Left ventricle myocardium superior (tissue), 1 donor: ENCODE measurements around the gene SCD5. TPM values are rescaled to one million over a fixed set of nuclear protein-coding genes. Genes with fewer than 3 reads are reported as not detected.

Experiments
- ATAC-seq: fragments of 200-7000 bp; cut with Tn5 transposase; one replicate; pipeline ENCODE4 v1.9.1; 2020; ENCODE audit warnings: mild to moderate bottlenecking, moderate library complexity
- DNase-seq: peaks from one replicate; pipeline ENCODE4 v3.0.0-alpha.2; 2020
- intact Hi-C: fragments of 100-400 bp; cut with micrococcal nuclease; formaldehyde crosslinking; loops from one replicate; pipeline ENCODE4 v1.11.0; 2022
- total RNA-seq: library from RNA; stranded (reverse); fragmentation: NEBNext Ultra II Directional; extraction: Animal tissue kit (Norgen Biotek cat#: 25700); gene quantifications from one replicate; pipeline ENCODE4 v1.2.1, GENCODE V29; 2021
- donor health status: DM: no; HTN: yes; CAD: no; lungs with severe emphysema.

The SCD5 gene
- total RNA-seq, 1 donor from 2014 or later = 2.7 TPM

GRCh38 chr4:82624819-82625218 lies 173.8 kb downstream of the SCD5 start:
- intact Hi-C loops = no loop called here
- no peak for DNase-seq
- no peak for ATAC-seq

- intact Hi-C loops = no loop called here
- DNase-seq (no peak), ATAC-seq (no peak)
Observed at GRCh38 chr4:82623121-82623683, 175.4 kb downstream of the SCD5 start.

DNA sequence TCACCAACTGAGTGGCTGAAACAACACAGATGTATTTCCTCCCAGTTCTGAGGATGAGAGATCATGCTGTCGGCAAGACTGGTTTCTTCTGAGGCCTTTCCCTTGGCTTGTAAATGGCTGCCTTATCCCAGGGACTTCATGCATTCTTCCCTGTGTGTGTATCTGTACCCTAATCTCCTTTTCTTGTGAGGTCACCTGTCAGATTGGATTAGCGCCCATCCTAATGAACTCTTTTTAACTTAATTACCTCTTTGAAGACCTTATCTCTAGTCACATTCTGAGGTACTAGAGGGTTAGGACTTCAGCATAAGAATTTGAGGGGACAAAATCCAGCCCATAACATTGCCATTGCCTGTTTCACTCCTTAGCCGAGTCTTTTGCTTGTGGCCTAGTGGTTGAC lies 177.3 kb downstream of the SCD5 start:
- no peak for ATAC-seq
- intact Hi-C loops = no loop called here
- DNase-seq = no peak

DNA sequence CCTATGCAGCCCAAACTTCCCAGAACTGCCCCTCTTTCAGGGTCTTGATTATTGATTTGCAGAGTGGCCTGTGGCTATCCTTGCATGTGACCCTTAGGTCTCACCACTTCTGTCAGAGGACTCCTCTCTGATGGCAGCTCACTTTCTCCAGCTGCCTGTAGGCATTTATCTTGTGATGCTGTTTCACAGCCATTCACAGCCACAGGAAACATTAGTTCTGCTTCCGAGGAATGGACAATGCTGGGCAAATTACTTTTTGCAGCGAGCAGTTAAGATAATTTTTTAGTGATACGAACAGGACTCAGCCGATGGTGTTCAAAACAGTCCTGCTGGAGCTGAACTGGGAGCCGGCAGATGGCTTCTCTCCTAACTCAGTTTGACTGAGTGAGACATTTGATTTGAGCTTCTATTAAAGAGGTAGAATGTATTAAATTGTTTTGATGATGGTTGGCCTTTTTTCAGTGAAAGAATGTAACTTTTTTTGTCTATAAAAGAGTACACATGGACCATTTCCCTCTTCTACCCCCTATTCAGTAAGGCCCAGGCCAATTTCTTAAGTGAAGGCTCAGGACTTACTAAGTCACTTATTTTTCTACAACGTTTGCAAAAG lies 178.4 kb downstream of the SCD5 start:
- DNase-seq (no peak), ATAC-seq (no peak)
- intact Hi-C loops = no loop called here

DNA sequence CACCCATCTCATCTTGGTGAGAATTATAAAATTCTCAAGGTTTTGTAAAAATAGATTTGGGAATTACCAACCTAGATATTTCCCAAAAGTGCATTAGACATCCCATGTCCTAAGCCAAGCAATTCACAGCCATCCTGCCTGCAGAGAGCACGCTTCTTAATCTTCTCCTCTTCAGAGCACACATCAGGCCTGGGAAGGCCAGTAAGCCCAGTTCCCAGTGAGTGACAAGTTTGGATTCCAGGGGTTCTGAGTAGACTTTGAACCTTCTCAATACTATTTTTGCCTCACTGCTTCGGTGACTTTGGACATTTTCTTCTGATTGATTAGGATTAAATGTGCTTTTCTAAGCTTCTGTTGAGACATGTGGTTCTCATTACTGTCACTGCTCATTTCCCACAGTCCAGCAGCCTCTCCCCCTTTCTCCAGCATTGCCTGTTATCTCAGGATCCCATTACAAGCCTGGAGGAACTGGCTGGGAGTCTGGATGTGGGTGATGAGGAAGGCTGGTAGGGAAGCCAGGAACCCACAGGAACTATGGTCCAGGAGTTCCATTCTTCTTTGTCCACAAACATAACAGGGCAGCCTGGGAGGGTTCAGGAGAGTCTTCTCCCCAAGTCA lies 180.4 kb downstream of the SCD5 start:
- intact Hi-C loops = no loop called here
- ATAC-seq (peak; percentile 36), DNase-seq (no peak)

DNA sequence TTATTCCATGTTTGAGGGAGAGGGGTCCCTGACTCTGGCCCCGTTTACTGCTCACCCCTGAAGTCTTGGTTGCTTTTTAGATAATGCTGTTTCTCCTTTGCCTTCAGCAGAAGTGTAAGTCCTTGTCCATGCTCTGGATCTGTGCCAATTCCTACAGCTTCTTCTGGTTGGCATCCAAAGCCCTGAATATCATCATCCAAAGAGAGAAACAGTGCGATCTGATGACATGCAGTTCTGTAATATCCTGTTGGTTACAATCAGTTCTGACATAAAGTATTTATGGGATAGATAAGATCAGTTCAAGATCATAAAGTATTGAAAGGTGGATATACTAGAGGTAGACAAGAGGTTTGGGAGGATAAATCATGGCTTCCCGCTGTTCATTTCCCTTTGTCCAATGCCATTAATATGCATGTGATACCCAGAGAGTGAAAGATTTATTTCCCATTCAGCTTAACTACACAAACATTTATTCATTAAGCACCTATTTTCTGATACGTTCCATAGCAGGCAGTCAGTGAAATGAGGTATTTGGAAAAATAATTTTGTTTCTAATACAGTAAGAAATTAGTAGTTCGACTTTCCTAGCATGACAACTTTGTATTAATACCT lies 183.7 kb downstream of the SCD5 start:
- DNase-seq = no peak
- no peak for ATAC-seq
- intact Hi-C loops = no loop called here

DNA sequence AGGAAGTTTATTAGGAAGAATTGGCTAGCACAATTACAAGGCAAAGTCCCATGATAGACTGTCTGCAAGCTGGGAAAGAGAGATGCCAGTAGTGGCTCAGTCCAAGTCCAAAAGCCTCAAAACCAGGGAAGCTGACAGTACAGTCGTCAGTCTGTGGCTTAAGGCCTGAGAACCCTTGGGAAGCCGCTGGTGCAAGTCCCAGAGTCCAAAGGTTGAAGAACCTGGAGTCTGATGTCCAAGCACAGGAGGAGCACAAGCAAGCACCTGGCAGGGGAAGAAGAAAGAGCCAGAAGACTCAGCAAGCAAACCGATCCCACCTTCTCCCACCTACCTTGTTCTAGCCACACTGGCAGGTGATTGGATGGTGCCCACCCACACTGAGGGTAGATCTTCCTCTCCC lies 185.5 kb downstream of the SCD5 start:
- DNase-seq (no peak), ATAC-seq (no peak)
- intact Hi-C loops = no loop called here

GRCh38 chr4:82611982-82612381 lies 186.6 kb downstream of the SCD5 start:
- intact Hi-C loops = no loop called here
- DNase-seq = no peak
- ATAC-seq = no peak

- DNase-seq = no peak
- no peak for ATAC-seq
- intact Hi-C loops = no loop called here
Observed at GRCh38 chr4:82611527-82611926, 187.1 kb downstream of the SCD5 start.

DNA sequence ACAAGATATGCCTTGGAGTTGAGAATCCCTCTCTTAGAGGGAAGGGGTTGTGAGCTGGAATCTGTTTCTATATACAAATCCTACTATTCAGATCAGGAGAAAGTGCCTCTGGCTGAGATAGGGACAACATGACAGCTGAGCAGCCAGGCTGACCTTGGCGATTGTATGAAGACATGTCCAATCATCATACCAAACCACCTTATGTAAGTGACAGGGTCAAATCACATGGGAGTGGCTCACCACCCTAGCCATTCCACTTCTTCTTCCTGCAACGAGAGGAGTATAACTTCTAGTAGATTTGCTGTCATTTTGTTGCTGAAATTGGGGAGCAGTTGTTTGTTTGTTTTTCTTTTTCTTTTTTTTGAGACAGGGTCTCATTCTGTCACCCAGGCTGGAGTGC lies 188.6 kb downstream of the SCD5 start:
- ATAC-seq = no peak
- intact Hi-C loops = no loop called here
- DNase-seq = no peak

- DNase-seq = no peak
- intact Hi-C loops = no loop called here
- no peak for ATAC-seq
Observed at GRCh38 chr4:82606622-82607021, 192.0 kb downstream of the SCD5 start.

GRCh38 chr4:82604522-82604921 lies 194.1 kb downstream of the SCD5 start:
- DNase-seq = no peak
- intact Hi-C loops = no loop called here
- ATAC-seq = no peak

DNA sequence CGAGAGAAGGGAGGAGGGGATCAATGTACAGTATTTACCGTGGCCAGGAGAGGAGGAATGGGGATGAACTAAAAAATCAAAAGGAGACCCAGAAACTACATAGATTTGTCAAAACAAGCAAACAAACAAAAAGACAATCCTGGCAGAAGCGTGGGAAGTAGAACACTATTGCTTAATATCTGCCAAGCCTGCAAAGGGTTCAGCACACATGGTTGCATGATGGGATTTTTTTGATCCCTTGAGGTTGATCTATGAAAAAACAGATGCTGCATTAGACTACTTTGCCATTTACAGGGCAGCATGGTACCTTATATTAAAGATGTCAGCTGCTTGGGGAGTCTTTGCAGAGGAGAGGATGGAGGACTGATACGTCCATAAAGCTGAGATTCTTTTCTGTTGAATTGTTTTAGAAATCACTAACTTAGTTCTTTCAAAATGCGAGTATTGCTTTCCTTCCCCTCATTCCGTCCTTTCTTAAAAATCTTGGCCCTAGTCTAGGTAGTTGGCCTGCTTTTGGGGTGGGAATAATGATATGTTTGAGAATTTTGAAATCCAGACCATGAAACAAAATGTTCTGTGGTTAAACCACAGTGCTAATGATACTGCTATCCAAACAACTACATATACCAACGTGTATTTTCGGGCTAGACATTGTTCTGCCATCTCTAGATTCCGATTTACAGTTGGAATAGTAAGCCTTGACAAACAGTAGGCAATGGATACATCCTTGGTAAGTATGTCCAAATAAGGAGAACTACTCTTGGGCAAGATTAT lies 197.2 kb downstream of the SCD5 start:
- DNase-seq (no peak), ATAC-seq (peak; percentile 75)
- intact Hi-C loops = no loop called here

DNA sequence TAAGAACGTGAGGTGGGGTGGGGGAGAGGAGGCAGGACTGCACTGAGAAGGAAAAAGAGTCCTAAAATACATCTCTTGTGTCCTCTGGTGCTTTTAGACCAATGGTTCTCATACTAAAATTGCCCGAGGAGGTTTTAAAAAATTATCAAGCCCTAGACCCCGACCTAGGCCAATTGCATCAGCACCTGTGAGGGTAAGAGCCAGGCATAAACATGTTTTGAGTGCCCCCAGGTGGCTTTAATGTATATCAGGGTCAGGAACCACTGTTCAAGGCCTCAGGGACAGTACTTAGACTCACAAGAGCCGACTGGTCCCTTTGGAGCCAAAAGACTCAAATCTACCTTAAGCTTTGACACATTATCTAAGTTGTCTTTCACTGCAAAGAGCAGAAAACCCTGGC lies 199.3 kb downstream of the SCD5 start:
- ATAC-seq (no peak), DNase-seq (no peak)
- intact Hi-C loops = no loop called here

DNA sequence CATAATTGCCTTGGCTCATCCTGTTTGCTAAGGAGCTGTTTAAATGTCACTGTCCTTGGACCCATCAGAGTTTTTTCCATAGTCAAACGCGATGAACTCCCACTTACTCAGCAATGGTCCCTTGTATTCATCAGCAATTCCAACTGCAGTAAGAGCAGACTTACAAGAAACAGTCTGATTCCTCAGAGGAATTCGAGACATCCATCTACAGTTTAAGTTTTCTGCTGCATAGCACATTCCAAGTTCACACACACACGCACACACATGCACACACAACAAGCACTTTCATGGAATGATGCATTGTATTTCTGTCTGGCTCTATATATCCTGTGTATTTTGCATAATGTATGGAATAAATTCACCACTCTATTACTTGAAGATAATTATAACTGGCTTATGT lies 204.1 kb downstream of the SCD5 start:
- no peak for DNase-seq
- intact Hi-C loops = no loop called here
- no peak for ATAC-seq

GRCh38 chr4:82593411-82593810 lies 205.2 kb downstream of the SCD5 start:
- ATAC-seq (no peak), DNase-seq (no peak)
- intact Hi-C loops = no loop called here

- intact Hi-C loops = no loop called here
- DNase-seq (no peak), ATAC-seq (no peak)
Observed at GRCh38 chr4:82592639-82593038, 206.0 kb downstream of the SCD5 start.

DNA sequence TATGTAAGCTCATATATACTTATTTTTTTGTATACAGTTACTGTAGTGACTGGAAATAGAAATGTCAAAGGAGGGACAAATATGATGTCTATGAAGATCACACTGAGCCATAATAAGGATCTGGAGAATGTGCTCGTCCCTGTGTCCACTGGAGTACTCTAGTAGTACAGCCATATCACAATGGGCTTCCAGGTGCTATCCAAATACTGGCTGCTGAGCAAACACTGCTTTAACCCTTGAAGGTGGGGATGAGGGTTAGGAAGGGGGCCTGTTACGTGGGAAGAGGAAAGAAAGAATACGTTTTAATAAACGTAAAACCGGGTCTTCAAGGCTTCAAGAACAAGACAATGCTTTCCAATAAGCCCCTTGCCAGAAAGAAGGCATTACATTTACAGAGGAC lies 207.0 kb downstream of the SCD5 start:
- no peak for DNase-seq
- intact Hi-C loops = no loop called here

DNA sequence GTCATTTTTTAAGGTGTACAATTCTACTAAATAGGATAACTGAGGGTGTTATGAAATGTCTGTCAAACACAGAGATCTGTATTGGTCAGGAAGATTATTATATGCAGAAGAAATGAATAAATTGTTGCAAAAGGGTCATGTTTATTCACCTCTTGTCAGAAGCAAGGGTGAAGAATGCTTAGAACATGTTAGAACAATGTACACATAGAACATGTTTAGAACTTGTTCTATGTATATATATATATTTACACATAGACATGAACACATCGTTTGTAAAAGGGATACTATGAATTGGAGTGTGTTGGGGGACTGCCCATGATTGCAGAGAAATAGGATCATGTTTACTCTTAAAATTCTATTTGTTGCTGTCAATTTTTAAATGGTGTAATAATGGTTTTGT lies 208.8 kb downstream of the SCD5 start:
- ATAC-seq = no peak
- DNase-seq = no peak
- intact Hi-C loops = no loop called here

More for the DNA sequence above, 207.0 kb downstream of the SCD5 start:
- ATAC-seq = no peak

DNA sequence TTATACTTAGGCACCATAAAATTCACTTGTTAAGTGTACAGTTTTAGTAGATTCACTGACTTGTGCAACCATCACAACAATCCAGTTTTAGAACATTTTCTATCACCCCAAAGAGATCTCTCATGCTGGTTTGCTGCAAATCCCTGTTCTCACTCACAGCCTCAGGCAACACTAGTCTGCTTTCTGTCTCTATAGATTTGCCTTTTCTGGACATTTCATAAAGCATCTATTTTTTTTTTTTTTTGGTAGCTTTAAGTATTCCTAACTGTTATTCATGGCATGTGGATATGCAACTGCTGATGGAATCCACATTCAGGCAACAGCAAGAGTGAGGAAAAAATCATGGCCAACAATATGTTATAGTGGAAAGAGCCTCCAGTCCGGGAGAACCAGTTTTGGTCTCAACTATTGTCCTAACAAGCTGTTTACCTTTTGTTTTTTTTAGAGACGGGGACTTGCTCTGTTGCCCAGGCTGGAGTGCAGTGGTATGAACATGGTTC lies 209.8 kb downstream of the SCD5 start:
- DNase-seq = no peak
- no peak for ATAC-seq
- intact Hi-C loops = no loop called here
